Measurements from ENCODE around the gene CHMP4B.

CHMP4B gene

GRCh38 chr20:33874129-33874528 lies 63.0 kb downstream of the CHMP4B start:
- peaks cover 10% of the 10 kb centered on the region for H3K9me3 Mint-ChIP-seq
- TF ChIP-seq, protein P1, sequence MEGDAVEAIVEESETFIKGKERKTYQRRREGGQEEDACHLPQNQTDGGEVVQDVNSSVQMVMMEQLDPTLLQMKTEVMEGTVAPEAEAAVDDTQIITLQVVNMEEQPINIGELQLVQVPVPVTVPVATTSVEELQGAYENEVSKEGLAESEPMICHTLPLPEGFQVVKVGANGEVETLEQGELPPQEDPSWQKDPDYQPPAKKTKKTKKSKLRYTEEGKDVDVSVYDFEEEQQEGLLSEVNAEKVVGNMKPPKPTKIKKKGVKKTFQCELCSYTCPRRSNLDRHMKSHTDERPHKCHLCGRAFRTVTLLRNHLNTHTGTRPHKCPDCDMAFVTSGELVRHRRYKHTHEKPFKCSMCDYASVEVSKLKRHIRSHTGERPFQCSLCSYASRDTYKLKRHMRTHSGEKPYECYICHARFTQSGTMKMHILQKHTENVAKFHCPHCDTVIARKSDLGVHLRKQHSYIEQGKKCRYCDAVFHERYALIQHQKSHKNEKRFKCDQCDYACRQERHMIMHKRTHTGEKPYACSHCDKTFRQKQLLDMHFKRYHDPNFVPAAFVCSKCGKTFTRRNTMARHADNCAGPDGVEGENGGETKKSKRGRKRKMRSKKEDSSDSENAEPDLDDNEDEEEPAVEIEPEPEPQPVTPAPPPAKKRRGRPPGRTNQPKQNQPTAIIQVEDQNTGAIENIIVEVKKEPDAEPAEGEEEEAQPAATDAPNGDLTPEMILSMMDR (IDR thresholded peaks at IDR 0.05; ENCODE audit: unreplicated experiment in 3 of 3): no peak

DNA sequence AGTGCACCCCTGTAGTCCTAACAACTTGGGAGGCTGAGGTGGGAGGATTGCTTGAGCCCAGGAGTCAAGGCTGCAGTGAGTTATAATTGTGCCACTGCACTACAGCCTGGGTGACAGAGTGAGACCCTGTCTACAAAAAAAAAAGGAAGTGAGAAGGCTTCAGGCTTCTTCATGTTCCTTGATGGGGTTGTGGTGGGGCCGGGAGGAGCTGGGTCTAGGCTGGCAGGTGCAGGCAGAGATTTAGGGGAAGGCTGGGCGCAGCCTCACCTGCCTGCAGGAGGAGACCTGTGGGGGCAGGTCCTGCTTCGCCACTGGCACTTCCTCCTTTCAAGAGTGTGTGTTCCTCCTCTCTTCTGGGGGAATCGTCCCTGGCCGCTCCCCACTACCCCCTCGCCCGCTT lies 63.9 kb downstream of the CHMP4B start:
- TF ChIP-seq, protein P1 (IDR thresholded peaks at IDR 0.05; ENCODE audit: unreplicated experiment in 3 of 3): no peak
- Mint-ChIP-seq H3K27ac (no peak overlapping the region), H3K36me3 (ENCODE audit: low read depth) (peaks cover under 1% of the 10 kb centered on the region), H3K9me3 (peaks cover 11% of the 10 kb centered on the region), H3K27me3 (ENCODE audit: low read depth) (peaks cover 19% of the 10 kb centered on the region), H3K4me1 (peaks cover 7% of the 10 kb centered on the region), H3K4me3 (no peak overlapping the region)

More at GRCh38 chr20:33874129-33874528, 63.0 kb downstream of the CHMP4B start:
- Mint-ChIP-seq H3K27ac (peak overlapping the region in 1 of 3 experiments; percentile 48), H3K36me3 (ENCODE audit: low read depth) (no peaks in the 10 kb centered on the region), H3K4me3 (no peak overlapping the region), H3K4me1 (peaks cover 9% of the 10 kb centered on the region), H3K27me3 (ENCODE audit: low read depth) (peaks cover 19% of the 10 kb centered on the region)

DNA sequence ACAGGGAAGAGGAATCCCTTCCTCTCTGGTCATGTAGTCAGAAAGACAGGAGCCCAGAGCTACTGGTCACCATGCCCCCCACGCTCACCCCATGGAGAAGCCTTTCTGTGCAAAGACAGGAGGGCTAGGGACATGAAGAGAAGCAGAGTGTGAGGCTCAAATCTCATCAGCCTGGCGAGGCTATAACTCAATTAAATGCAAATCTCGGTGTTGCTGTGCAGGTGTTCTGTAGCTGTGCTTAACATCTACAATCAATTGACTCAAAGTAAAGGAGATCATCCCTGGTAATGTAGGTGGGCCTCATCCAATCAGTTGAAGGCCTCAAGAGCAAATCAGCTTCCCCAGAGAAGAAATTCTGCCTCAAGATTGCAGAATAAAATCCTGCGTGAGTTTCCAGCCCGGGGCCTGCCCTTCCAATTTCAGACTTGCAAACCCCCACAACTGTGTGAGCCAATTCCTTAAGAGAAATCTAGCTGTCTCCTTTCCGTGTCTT lies 64.4 kb downstream of the CHMP4B start:
- TF ChIP-seq, protein P1 (IDR thresholded peaks at IDR 0.05; ENCODE audit: unreplicated experiment in 3 of 3): no peak
- peaks cover 15% of the 10 kb centered on the region for H3K9me3 Mint-ChIP-seq
- H3K4me3 Mint-ChIP-seq: no peak overlapping the region
- H3K27me3 Mint-ChIP-seq (ENCODE audit: low read depth): peaks cover 19% of the 10 kb centered on the region
- no peak overlapping the region for H3K27ac Mint-ChIP-seq
- H3K36me3 Mint-ChIP-seq (ENCODE audit: low read depth): peaks cover 4% of the 10 kb centered on the region
- peaks cover 7% of the 10 kb centered on the region for H3K4me1 Mint-ChIP-seq

DNA sequence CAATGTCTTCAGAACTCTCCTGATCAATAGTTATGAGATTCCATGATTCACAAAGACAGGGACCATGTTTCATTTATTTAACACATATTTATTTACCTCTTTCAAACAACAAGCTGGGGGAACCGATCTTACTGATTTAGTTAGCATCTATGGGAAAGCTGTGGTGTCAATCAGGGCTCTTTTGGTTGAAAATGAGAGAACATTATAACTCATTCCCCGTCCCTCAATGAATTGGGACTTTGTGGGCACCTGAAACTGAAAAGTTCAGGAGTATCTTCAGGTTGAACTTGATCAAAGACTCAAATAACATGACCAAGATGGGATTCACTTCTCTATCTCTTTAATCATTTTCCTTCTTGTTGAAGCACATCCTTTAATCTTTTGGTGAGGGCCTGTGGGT lies 67.4 kb downstream of the CHMP4B start:
- TF ChIP-seq, protein P1 (IDR thresholded peaks at IDR 0.05; ENCODE audit: unreplicated experiment in 3 of 3): no peak
- Mint-ChIP-seq H3K27me3 (ENCODE audit: low read depth) (peaks cover 16% of the 10 kb centered on the region), H3K27ac (no peak overlapping the region), H3K9me3 (peaks cover 15% of the 10 kb centered on the region), H3K4me1 (no peaks in the 10 kb centered on the region), H3K36me3 (ENCODE audit: low read depth) (peaks cover 4% of the 10 kb centered on the region), H3K4me3 (no peak overlapping the region)

DNA sequence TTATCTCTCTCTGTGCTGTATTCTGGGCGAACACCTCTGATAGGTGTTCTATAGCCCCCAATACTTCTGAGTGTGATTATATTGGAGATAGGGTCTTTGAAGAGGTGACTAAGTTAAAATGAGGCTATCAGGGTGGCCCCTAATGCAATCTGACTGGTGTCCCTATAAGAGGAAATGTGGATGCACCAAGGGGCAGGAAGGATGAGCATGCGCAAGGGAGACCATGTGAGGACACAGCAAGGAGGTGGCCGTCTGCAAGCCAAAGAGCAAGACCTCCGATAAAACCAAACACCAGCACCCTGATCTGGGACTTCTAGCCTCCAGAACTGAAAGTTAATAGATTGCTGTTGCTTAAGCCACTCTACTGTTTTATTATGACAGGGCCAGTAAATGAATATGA lies 69.2 kb downstream of the CHMP4B start:
- TF ChIP-seq, protein P1 (IDR thresholded peaks at IDR 0.05; ENCODE audit: unreplicated experiment in 3 of 3): no peak
- Mint-ChIP-seq H3K36me3 (ENCODE audit: low read depth) (peaks cover 4% of the 10 kb centered on the region), H3K27me3 (ENCODE audit: low read depth) (peaks cover 20% of the 10 kb centered on the region), H3K27ac (no peak overlapping the region), H3K9me3 (peaks cover 15% of the 10 kb centered on the region), H3K4me1 (no peaks in the 10 kb centered on the region), H3K4me3 (no peak overlapping the region)

DNA sequence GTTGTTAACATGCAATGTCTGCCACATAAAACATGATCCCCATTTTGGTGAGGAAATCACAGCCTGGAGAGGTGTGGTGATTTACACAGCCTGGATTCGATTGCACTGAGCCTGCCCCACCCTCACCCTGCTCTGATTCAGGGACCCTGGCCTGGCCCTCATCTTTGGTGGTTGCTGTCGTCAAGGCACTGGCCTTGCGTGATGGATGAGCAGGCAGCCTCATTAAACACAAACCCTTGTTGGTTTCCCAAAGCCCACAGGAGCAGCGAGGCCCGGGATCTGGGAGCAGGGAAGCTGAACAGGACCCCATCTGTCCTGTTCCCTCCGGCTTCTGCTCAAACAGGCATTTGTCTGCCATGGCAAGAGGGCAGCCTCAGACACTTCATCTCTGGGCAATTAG lies 70.8 kb downstream of the CHMP4B start:
- TF ChIP-seq, protein P1 (IDR thresholded peaks at IDR 0.05; ENCODE audit: unreplicated experiment in 3 of 3): no peak
- H3K36me3 Mint-ChIP-seq (ENCODE audit: low read depth): peaks cover 4% of the 10 kb centered on the region
- H3K4me3 Mint-ChIP-seq: no peak overlapping the region
- no peak overlapping the region for H3K27ac Mint-ChIP-seq
- peaks cover 17% of the 10 kb centered on the region for H3K9me3 Mint-ChIP-seq
- H3K4me1 Mint-ChIP-seq: no peaks in the 10 kb centered on the region
- peaks cover 20% of the 10 kb centered on the region for H3K27me3 Mint-ChIP-seq (ENCODE audit: low read depth)

All from nephron (organoid).